GM19099 (cell line): Measurements from ENCODE around the gene LEFTY2.

Source experiments
- POLR2A ChIP-seq: IDR thresholded peaks from 3 replicates; pipeline ENCODE4 v1.6.1; 2011; ENCODE audit warnings: low read depth; ENCODE audit not compliant: insufficient read length; ENCODE audit errors: extremely low read depth

Gene LEFTY2

DNA sequence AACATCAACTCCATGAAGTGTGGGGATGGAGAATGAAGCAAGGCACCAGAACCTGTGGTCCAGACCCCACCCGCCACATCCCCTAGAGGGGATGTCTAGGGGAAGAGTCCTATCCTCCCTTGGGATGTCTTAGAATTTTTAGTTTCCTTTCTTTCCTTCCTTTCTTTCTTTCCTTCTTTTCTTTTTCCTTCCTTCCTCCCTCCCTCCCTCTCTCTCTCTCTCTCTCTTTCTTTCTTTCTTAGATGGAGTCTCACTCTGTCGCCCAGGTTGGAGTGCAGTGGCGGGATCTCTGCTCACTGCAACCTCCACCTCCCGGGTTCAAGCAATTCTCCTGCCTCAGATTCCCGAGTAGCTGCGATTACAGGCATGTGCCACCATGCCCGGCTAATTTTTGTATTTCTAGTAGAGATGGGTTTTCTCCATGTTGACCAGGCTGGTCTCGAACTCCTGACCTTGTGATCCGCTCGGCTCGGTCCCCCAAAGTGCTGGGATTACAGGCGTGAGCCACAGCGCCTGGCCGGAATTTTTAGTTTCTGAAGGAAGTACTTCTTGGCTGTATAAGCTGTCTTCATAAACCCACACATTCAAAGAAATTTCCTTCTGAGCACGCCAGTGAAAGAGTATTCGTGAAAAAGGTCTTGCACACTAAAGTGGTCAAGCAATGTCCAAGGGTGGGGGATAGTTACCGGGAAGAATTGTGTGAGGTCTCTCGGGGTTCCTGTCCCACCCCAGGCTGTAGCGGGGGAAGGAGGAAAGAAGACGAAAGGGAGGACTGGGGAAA lies 20.8 kb upstream of the LEFTY2 start:
- no peak for TF ChIP-seq POLR2A

DNA sequence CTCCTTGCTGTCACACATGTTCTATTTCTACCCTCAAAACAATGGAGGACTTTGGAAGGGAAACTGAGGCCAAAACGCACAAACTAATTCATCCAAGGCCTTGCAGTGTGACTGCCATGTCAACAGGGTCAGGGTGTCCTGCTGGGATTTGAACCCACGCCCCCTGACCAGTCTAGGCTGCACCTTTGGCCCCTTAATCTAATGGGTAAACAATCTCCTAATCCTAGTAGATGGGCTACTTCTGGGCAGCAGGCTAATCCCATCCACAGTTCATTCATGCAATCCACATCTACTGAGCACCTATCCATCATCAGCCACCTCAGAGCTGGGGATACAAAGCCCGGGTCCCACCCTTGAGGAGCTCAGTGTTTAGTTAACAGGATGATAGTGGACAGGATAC lies 17.0 kb upstream of the LEFTY2 start:
- TF ChIP-seq POLR2A, result no peak

DNA sequence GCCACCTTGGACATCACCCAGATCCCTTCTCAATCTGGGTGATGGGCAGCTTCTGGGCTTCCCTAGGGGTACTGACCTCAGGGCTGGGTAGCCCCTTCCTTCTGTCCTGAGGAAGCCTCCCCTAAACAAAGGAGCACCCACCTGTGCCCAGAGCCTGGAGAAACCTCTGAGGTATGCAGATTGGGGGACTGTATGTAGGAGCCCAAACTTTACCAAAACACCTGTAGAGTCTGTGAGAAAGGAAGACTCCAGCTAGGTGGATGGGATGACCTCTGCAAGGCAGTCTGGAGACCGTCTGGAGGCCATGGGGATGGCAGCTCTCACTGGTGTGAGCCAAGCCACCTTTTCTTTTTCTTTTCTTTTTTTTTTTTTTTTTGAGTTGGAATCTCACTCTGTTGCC lies 13.7 kb upstream of the LEFTY2 start:
- TF ChIP-seq POLR2A, result no peak

DNA sequence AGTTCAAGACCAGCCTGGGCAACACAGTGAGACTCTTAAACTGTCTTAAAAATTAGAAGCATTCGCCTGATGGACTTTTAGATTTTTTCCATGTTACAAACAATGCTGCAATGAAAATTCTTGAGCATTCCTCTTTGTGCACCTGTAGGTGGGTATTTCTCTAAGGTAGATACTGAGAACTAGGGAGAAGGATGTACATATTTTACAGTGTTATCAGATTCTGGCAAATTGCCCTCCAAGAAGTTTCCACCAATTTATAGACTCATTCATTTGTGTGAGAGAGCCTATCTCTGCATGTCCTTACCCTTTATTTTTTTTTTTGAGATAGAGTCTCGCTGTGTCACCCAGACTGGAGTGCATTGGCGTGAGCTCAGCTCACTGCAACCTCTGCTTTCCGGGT lies 12.3 kb upstream of the LEFTY2 start:
- no peak for TF ChIP-seq POLR2A

DNA sequence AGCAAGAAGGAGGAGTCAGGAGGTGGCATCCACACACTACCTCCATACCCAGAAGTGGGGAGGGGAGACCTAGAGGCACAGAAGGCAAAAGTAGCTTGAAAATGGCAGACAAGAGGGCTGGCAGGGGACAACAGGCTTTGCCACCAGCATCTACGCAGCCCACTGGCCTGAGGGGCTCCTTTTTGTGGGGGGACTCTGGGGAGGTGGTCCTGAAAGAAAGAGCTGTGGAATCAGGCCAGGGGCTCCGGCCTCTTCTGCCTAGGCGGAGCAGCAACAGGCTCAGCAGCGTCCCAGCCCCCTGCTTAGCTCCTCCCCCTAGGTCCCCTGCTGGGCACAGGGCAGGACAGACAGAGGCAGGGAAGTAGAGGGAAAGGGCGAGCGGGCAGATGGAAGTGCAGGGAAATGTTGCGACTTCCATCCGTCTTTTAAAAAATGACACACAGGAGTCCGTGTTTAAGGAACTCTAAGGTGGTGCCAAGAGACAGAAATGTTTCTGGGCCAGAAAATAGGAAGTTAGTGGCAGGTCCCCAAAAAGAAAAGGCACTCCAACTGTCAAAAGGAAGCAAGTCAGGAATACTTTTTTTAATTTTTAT lies 10.0 kb upstream of the LEFTY2 start:
- no peak for TF ChIP-seq POLR2A

DNA sequence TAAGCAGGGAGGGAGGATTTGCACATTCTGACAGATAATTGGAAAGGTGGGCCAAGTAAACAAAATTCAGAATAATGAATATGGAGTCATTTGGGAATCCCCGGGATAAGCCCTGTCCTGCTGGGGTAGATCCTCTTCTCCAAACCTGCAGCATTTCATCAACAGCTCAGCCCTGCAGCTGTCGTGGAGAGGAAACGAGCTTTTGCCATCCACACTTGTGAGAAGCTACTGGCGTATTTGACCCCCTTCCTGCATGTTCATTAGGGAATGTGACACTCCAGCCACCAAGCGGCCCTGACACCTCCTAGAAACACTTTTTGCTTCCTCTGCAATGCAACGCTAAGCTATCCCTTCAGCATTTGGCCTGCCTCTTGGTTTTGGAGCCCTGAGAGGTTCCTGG lies 8.0 kb upstream of the LEFTY2 start:
- no peak for TF ChIP-seq POLR2A

DNA sequence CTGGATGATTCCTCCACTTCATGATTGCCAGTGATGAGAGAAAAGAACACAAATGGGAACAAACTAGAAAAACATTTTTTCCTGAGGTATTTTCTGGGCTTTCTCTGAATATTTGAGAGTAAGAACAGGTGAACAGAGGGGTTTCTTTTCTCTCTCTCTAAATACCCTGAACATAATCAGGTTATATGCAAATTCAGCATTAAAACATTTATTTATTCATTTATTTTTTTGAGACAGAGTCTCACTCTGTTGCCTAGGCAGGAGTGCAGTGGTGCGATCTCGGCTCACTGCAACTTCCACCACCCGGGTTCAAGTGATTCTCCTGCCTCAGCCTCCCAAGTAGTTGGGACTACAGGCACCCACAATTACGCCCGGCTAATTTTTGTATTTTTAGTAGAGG lies 5.8 kb upstream of the LEFTY2 start:
- TF ChIP-seq POLR2A, result no peak

DNA sequence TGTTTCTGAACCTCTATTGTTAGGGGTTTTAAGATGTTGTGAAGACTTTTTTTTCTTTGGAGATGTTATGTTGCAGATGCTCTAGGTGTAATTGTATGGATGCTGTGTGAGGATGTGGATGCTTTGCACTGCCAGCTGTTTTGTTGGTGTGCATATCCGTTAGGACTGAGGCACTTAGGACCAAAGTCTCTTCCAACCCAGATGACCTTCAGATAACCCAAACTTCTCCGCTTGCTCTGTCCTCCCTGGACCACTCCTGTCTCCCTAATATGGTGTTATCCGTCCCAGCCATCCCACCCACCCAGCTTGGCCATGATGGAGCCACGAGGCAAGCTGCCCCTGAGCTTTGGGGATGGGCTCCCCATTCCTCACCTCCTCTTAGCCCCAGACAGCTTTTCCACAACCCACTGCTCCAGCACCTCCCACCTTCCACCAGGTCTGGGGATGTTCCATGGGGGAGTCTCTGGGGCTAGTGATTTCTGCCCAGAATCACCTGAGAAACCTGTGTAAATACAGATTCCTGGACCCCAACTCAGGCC lies 5.1 kb upstream of the LEFTY2 start:
- TF ChIP-seq POLR2A, result no peak

DNA sequence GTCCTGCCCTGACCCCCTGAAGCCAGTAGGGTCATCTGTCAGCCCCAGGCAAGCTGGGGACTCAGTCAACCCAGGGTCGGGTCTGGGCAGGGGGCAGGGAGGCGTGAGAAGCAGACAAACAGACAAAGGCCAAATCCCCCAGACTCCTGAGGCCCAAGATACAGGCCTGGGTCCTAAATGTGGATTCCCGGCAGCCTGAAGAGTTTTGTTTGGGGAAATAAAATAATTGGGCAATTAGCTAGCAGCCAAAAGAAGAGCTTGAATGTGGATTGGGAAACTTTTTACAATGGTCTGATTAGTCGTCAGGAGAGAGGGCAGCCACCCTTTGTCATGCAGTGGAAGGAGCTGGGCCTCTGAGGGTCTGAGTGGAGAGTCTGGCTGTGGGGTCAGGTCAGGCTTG lies 4.5 kb upstream of the LEFTY2 start:
- TF ChIP-seq POLR2A, result no peak

DNA sequence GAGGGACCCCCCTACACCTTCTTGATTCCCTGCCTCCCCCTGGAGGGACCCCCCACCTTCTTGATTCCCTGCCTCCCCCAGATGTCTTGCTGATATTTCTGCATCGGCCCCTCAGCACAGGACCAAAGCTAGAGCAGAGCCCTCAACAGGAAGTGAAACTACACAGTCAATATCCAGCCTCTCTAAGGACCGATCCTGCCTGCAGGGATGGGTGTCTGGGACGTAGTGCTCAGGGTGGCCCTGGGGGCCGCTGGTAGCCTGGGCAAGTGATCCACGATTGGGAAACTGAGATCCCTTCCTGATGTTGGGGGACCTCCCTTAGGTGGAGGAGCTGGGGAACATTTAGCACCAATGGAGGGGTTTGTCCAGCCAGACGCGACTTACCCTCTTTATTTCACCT lies 3.9 kb upstream of the LEFTY2 start:
- no peak for TF ChIP-seq POLR2A

DNA sequence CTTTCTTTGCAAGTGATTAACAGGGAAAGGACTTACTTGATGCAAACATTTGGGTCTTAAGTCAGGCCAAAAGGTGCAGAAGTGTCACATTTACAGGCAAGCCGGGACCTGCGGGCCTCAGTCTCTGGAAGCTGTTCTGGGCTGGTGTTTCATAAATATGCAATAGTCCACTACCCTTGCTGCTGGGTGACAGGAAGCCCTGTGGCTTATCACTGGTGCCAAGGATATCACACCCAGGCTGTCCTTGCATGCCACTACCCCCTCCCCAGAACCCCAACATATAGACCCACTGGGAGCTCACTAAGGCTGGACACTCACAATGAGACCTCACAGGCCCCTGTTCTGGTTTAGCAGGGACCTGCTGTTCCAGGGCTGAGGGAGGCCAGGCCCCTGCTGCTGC lies 3.4 kb upstream of the LEFTY2 start:
- no peak for TF ChIP-seq POLR2A

DNA sequence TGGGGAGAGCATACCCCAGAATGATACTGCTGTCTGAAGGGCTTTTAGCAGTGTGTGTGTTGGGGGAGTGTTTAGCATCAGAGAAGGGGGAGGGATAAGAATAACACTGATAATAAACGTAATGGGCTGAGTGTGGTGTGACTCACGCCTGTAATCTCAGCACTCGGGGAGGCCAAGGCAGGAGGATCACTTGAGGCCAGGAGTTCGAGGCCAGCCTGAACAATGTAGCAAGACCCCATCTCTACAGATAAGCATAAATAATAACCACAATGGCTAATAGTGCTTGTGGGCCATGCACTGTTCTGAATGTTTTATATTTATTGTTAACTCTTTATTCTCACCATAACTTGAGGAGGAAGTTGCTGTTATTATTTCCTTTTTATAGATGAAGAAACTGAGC lies 2.6 kb upstream of the LEFTY2 start:
- TF ChIP-seq POLR2A, result no peak

DNA sequence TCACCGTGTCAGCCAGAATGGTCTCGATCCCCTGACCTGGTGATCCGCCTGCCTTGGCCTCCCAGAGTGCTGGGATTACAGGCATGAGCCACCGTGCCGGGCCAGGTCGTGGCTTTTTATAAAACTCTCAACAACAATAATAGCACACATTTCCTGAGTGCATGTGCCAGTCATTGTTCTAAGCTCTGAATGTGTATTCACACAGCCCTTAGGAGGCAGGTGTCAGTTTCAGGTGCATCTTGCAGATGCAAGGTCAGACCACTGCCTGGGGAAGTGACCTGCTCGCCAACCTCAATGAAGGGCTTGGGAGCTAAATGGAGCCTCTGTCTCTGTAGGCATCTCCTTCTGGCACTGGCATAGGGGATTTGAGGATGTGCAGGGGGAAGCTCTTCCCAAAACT lies 1.6 kb upstream of the LEFTY2 start:
- TF ChIP-seq POLR2A, result no peak

DNA sequence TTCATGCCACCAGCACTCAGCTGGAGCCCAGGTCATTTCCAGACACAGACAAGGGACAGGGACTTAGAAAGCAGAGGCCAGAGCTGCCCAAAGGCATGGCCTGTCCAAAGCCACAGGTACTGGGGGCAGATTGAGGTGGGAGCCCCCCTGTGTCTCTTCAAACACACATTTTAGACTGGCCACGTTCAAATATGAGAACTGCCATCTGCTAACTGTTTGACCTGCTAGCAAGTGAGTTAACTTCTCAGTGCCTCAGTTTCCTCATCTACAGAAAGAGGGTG lies 862 bp upstream of the LEFTY2 start:
- no peak for TF ChIP-seq POLR2A

DNA sequence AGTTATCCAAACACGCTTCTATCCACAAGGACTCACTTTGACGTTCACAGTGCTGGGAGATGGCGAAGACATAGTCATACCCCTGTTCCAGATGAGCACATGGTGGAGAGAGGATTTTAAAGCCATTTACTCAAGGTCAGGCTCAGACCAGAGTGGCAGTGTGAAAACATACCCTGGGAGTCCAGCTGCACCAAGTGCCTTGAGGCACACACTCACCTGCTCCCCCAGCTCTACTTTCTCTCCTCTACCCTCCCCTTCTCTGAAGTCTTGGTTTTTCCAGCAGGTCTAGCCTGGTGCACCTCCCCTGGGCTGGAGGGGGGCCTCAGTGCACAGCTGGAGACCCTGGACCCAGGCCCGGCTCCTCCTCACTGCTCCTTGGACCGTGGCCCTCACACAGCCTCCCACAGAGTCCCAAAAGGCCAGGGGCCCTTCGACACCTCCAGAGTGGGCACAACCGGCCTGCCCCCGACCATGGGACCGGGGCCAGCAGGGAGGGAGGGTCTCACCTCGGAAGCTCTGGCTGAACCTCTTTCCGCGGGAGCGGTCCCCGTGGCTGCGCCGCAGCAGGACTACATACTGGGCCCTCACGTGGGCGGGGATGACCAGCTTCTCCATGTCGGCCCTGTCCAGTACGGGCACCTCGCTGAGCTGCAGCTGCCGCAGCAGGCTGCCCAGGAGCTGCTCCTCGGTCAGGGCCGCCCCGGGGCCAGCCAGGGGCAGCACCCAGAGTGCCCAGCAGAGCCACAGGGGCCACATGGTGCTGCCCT lies 452 bp downstream of the LEFTY2 start:
- TF ChIP-seq POLR2A, result no peak
